T-cell (primary cell): ENCODE results near the gene TMEM151B. TPM values are rescaled to one million over a fixed set of nuclear protein-coding genes. Genes with fewer than 3 reads are reported as not detected.
"Not testable (repeated sequence)": the region's sequence is repeated elsewhere in the genome, so short reads cannot be mapped to it uniquely, and the experiment has no call there.

Source experiments
- ATAC-seq, 4 experiments: fragments of 200-7000 bp in 3 of 4; fragments of 150-1000 bp in 1 of 4; cut with Tn5 transposase; replicated peaks in 1 of 4; 1 replicate in 3 of 4; 2 replicates in 1 of 4; pipeline ENCODE4 v1.10.0; 2021; ENCODE audit warnings: moderate library complexity in 3 of 4, mild to moderate bottlenecking in 2 of 4, moderate number of reproducible peaks in 1 of 4
- CTCF ChIA-PET, 2 donors: fragments of 300-600 bp; sonication (Branson Sonifier 250); formaldehyde crosslinking; loops; one replicate each; lab custom pipeline; 2022; ENCODE audit warnings: antibody characterized with exemption in 2 of 2; lab: Charles Lee
- POLR2A ChIA-PET, 2 donors: fragments of 300-600 bp; sonication (Branson Sonifier 250); formaldehyde crosslinking; loops; one replicate each; lab custom pipeline; 2022; ENCODE audit warnings: antibody characterized with exemption in 2 of 2; lab: Charles Lee
- DNase-seq, 35 experiments: peaks; one replicate each; pipeline versions ENCODE4 v3.0.0 to v3.0.0-alpha.2; 2013 to 2023
- H3K27ac ChIP-seq: one replicate; pipeline ENCODE4 v1.5.1; 2013; ENCODE audit warnings: low read length
- H3K27me3 ChIP-seq, 2 experiments: replicated peaks in 1 of 2; 1 replicate in 1 of 2; 2 replicates in 1 of 2; pipeline versions ENCODE4 v1.6.1 to v1.7.0; 2013; ENCODE audit warnings: low read length in 1 of 2, mixed read lengths in 1 of 2; ENCODE audit not compliant: control insufficient read depth in 2 of 2, insufficient read depth in 2 of 2; ENCODE audit errors: extremely low read depth in 1 of 2
- H3K36me3 ChIP-seq, 2 donors: 1 replicate in 1 of 2; 2 replicates in 1 of 2; pipeline versions ENCODE4 v1.6.1 to v1.7.0; 2013; ENCODE audit warnings: low read length in 1 of 2; ENCODE audit not compliant: control insufficient read depth in 2 of 2, insufficient read depth in 1 of 2; ENCODE audit errors: extremely low read depth in 1 of 2
- H3K4me1 ChIP-seq, 2 experiments: 1 replicate in 1 of 2; 2 replicates in 1 of 2; pipeline versions ENCODE4 v1.6.1 to v1.7.0; 2013; ENCODE audit warnings: low read length in 2 of 2, mixed read lengths in 1 of 2; ENCODE audit not compliant: insufficient read depth in 2 of 2, control insufficient read depth in 1 of 2; ENCODE audit errors: extremely low read depth in 1 of 2
- H3K4me3 ChIP-seq, 2 donors: 1 replicate in 1 of 2; 2 replicates in 1 of 2; pipeline versions ENCODE4 v1.5.1 to v1.7.0; 2013; ENCODE audit warnings: mild to moderate bottlenecking in 2 of 2, low read length in 1 of 2, moderate library complexity in 1 of 2; ENCODE audit not compliant: control insufficient read depth in 1 of 2; ENCODE audit errors: extremely low read depth in 1 of 2
- H3K9me3 ChIP-seq: 2 replicates; pipeline ENCODE4 v1.7.0; 2013
- H3K27ac Mint-ChIP-seq, 2 donors: one replicate each; pipeline ENCODE4 v1.8.0; 2020 to 2021; ENCODE audit warnings: mild to moderate bottlenecking in 2 of 2, mixed read lengths in 2 of 2
- H3K27me3 Mint-ChIP-seq, 2 donors: one replicate each; pipeline ENCODE4 v1.8.0; 2021 to 2022; ENCODE audit warnings: mixed read lengths in 2 of 2
- H3K36me3 Mint-ChIP-seq: one replicate; pipeline ENCODE4 v1.8.0; 2021; ENCODE audit warnings: mixed read lengths
- H3K4me1 Mint-ChIP-seq, 3 donors: one replicate each; pipeline ENCODE4 v1.8.0; 2020 to 2022; ENCODE audit warnings: mixed read lengths in 3 of 3, mild to moderate bottlenecking in 1 of 3
- H3K4me3 Mint-ChIP-seq, 3 donors: one replicate each; pipeline ENCODE4 v1.8.0; 2020 to 2022; ENCODE audit warnings: mild to moderate bottlenecking in 3 of 3, mixed read lengths in 3 of 3, moderate library complexity in 3 of 3
- H3K9me3 Mint-ChIP-seq, 3 donors: one replicate each; pipeline ENCODE4 v1.8.0; 2020 to 2022; ENCODE audit warnings: mixed read lengths in 3 of 3
- WGBS: methylation state at CpG from one replicate; pipeline ENCODE4 v1.1.5; 2013; ENCODE audit warnings: missing lambda C conversion rate; ENCODE audit not compliant: insufficient coverage; 5-methylcytosine and 5-hydroxymethylcytosine counted together
- total RNA-seq, 35 experiments: library from RNA in 6 of 35; stranded (reverse) in 6 of 35; fragments of 120-200 nt in 1 of 35; gene quantifications; one replicate each; pipeline versions ENCODE4 v1.2.1 to v1.2.4 and lab custom pipeline; 2013 to 2026

The TMEM151B gene
- total RNA-seq, 5 donors from 2014 or later (not counting 1 experiment from before 2014, with no cell fraction given): 0.13 to 0.18 (median 0.14) TPM; not detected in 2

- no peak overlapping the region for H3K4me3 Mint-ChIP-seq
- peaks cover 0 to 2% (median 2%) of the 10 kb centered on the region in 3 donors for H3K4me1 Mint-ChIP-seq
- Histone ChIP-seq H3K9me3 (no peaks in the 10 kb centered on the region), H3K4me3 (no peak overlapping the region), H3K4me1 (peaks cover 0 to 5% of the 10 kb centered on the region in 2 experiments), H3K27me3 (peaks cover 9 to 51% of the 10 kb centered on the region in 2 experiments), H3K27ac (no peak overlapping the region), H3K36me3 (no peaks in the 10 kb centered on the region)
- ChIA-PET POLR2A (interaction anchor here in 1 of 2 donors (0.6 kb wide), 1 partner anchor 47 kb away, joined by 4 read pairs; no protein-coding TSS in a partner anchor), CTCF (interaction anchor here in 1 of 2 donors (1.0 kb wide), 1 partner anchor 85 kb away, joined by 4 read pairs; the partner anchor contains the start of gene SLC35B2)
- no peaks in the 10 kb centered on the region for H3K36me3 Mint-ChIP-seq
- no peak overlapping the region for H3K27ac Mint-ChIP-seq
- ATAC-seq (no peak), DNase-seq (no peak)
- no peaks in the 10 kb centered on the region for H3K9me3 Mint-ChIP-seq
- peaks cover 39 to 42% of the 10 kb centered on the region in 2 donors for H3K27me3 Mint-ChIP-seq
- WGBS: 67% methylated on average over 2 of the region's 6 CpGs
These were observed 71.8 kb downstream of the TMEM151B start for GRCh38 chr6:44342052-44342451.

- POLR2A ChIA-PET: no interaction called here
- H3K4me3 ChIP-seq: no peak within 1 kb of the TSS
- 6% methylated on average over 31 of the region's 31 CpGs for WGBS
- Mint-ChIP-seq H3K9me3 (no peaks in the 10 kb centered on the region), H3K4me3 (no peak within 1 kb of the TSS), H3K27ac (no peak within 1 kb of the TSS), H3K27me3 (peaks cover 39 to 42% of the 10 kb centered on the region in 2 donors), H3K4me1 (peaks cover 0 to 2% (median 2%) of the 10 kb centered on the region in 3 donors), H3K36me3 (no peaks in the 10 kb centered on the region)
- peaks cover 0 to 5% of the 10 kb centered on the region in 2 experiments for H3K4me1 ChIP-seq
- CTCF ChIA-PET: no interaction called here
- H3K9me3 ChIP-seq: no peaks in the 10 kb centered on the region
- peaks cover 9 to 48% of the 10 kb centered on the region in 2 experiments for H3K27me3 ChIP-seq
- ATAC-seq (no peak), DNase-seq (no peak)
- no peak within 1 kb of the TSS for H3K27ac ChIP-seq
- no peaks in the 10 kb centered on the region for H3K36me3 ChIP-seq
These were observed 72.2 kb downstream of the TMEM151B start, which contains the start of gene SPATS1 for GRCh38 chr6:44342489-44342888. Gene SPATS1 (plus strand): TSS chr6:44342650. CDS start chr6:44343096, 446 bp downstream.

- H3K4me3 Mint-ChIP-seq, H3K36me3 Mint-ChIP-seq, H3K4me1 Mint-ChIP-seq, H3K4me1 ChIP-seq, H3K4me3 ChIP-seq, H3K9me3 Mint-ChIP-seq, POLR2A ChIA-PET, H3K27ac Mint-ChIP-seq, H3K36me3 ChIP-seq, DNase-seq, ATAC-seq, H3K27ac ChIP-seq, H3K9me3 ChIP-seq: not testable (repeated sequence)
- 100% methylated on average over 1 of the region's 4 CpGs for WGBS
- peaks cover 9 to 32% of the 10 kb centered on the region in 2 experiments for H3K27me3 ChIP-seq
- CTCF ChIA-PET: interaction anchor here in 1 of 2 donors (1.2 kb wide), 1 partner anchor 11 kb away, joined by 5 read pairs; no protein-coding TSS in a partner anchor
- peaks cover 34 to 36% of the 10 kb centered on the region in 2 donors for H3K27me3 Mint-ChIP-seq
These were observed 76.6 kb downstream of the TMEM151B start for GRCh38 chr6:44346818-44347217.

GRCh38 chr6:44349904-44350649 is 79.8 kb downstream of the TMEM151B start:
- DNase-seq (no peak), ATAC-seq (no peak)
- Histone ChIP-seq H3K36me3 (no peaks in the 10 kb centered on the region), H3K4me3 (no peak overlapping the region), H3K27ac (no peak overlapping the region), H3K27me3 (peaks cover 0 to 14% of the 10 kb centered on the region in 2 experiments), H3K9me3 (no peaks in the 10 kb centered on the region), H3K4me1 (no peaks in the 10 kb centered on the region)
- WGBS: 76% methylated on average over 5 of the region's 6 CpGs
- CTCF ChIA-PET: interaction anchor here in 1 of 2 donors (0.7 kb wide), 1 partner anchor 59 kb away, joined by 3 read pairs; no protein-coding TSS in a partner anchor
- Mint-ChIP-seq H3K27me3 (peaks cover 6 to 8% of the 10 kb centered on the region in 2 donors), H3K4me1 (no peaks in the 10 kb centered on the region), H3K4me3 (no peak overlapping the region), H3K9me3 (no peaks in the 10 kb centered on the region), H3K27ac (no peak overlapping the region), H3K36me3 (no peaks in the 10 kb centered on the region)
- POLR2A ChIA-PET: no interaction called here

GRCh38 chr6:44350650-44350994 is 80.4 kb downstream of the TMEM151B start:
- H3K27ac Mint-ChIP-seq, H3K9me3 ChIP-seq, H3K27ac ChIP-seq, H3K9me3 Mint-ChIP-seq, ATAC-seq, H3K27me3 Mint-ChIP-seq, H3K4me3 ChIP-seq, H3K36me3 ChIP-seq, H3K36me3 Mint-ChIP-seq, POLR2A ChIA-PET, H3K4me1 ChIP-seq, H3K4me3 Mint-ChIP-seq, DNase-seq, H3K4me1 Mint-ChIP-seq: not testable (repeated sequence)
- H3K27me3 ChIP-seq: peaks cover 0 to 14% of the 10 kb centered on the region in 2 experiments
- CTCF ChIA-PET: interaction anchor here in 1 of 2 donors (0.7 kb wide), 1 partner anchor 58 kb away, joined by 3 read pairs; no protein-coding TSS in a partner anchor
- no CpG with 5 or more reads among the region's 4 CpGs for WGBS

- DNase-seq: no peak
- Histone ChIP-seq H3K36me3 (no peaks in the 10 kb centered on the region), H3K4me3 (no peak overlapping the region), H3K27me3 (peaks cover 0 to 8% of the 10 kb centered on the region in 2 experiments), H3K27ac (no peak overlapping the region), H3K9me3 (no peaks in the 10 kb centered on the region), H3K4me1 (no peaks in the 10 kb centered on the region)
- CTCF ChIA-PET: no interaction called here
- Mint-ChIP-seq H3K4me1 (no peaks in the 10 kb centered on the region), H3K9me3 (peaks cover 0 to 4% (median 4%) of the 10 kb centered on the region in 3 donors), H3K27me3 (peaks cover 4 to 7% of the 10 kb centered on the region in 2 donors), H3K27ac (no peak overlapping the region), H3K4me3 (no peak overlapping the region), H3K36me3 (no peaks in the 10 kb centered on the region)
- POLR2A ChIA-PET: interaction anchor here in 1 of 2 donors (0.5 kb wide), 1 partner anchor 114 kb away, joined by 3 read pairs; no protein-coding TSS in a partner anchor
- ATAC-seq: no peak
- 100% methylated on average over 1 of the region's 4 CpGs for WGBS
These were observed 82.0 kb downstream of the TMEM151B start for GRCh38 chr6:44352259-44352658.
